Caco-2 (cell line): ENCODE measurements around the gene ARPC5. TPM values are rescaled to one million over a fixed set of nuclear protein-coding genes. Genes with fewer than 3 reads are reported as not detected.

ENCODE experiments used
- BruUV-seq: library from RNA; stranded (reverse); fragments of 400-500 nt; replicated peaks from 2 replicates; lab custom pipeline; 2021; lab: Mats Ljungman, UMichigan
- CTCF ChIA-PET: fragments of 300-600 bp; sonication (Branson Sonifier 250); formaldehyde crosslinking; loops from one replicate; lab custom pipeline; 2022; ENCODE audit warnings: antibody characterized with exemption; lab: Charles Lee
- POLR2A ChIA-PET: fragments of 300-600 bp; sonication (Branson Sonifier 250); formaldehyde crosslinking; loops from one replicate; lab custom pipeline; 2022; ENCODE audit warnings: antibody characterized with exemption; lab: Charles Lee
- DNase-seq, 2 experiments: peaks; one replicate each; pipeline versions ENCODE4 v3.0.0 to v3.0.0-alpha.2; 2020 to 2022
- H3K27me3 ChIP-seq: replicated peaks from 2 replicates; pipeline ENCODE4 v1.6.0; 2011; ENCODE audit warnings: low read length; ENCODE audit not compliant: control insufficient read depth, insufficient read depth
- H3K36me3 ChIP-seq: 2 replicates; pipeline ENCODE4 v1.5.1; 2011; ENCODE audit warnings: low read length; ENCODE audit not compliant: control insufficient read depth, insufficient read depth
- H3K4me1 ChIP-seq: fragments of 250-450 bp; sonication (Bioruptor Pico); 2 replicates; pipeline ENCODE4 v1.5.1; 2020; ENCODE audit warnings: mild to moderate bottlenecking
- H3K4me3 ChIP-seq: 2 replicates; pipeline ENCODE4 v1.5.1; 2011; ENCODE audit warnings: low read depth, mild to moderate bottlenecking, control low read depth, low read length
- H3K9me3 ChIP-seq: fragments of 250-450 bp; sonication (Bioruptor Pico); 2 replicates; pipeline ENCODE4 v1.5.1; 2020; ENCODE audit warnings: mild to moderate bottlenecking, moderate library complexity
- H3K27ac Mint-ChIP-seq: one replicate; pipeline ENCODE4 v1.8.0; 2022; ENCODE audit warnings: mixed read lengths; ENCODE audit not compliant: unreplicated experiment
- H3K27me3 Mint-ChIP-seq: one replicate; pipeline ENCODE4 v1.8.0; 2022; ENCODE audit warnings: mixed read lengths; ENCODE audit not compliant: insufficient read depth, unreplicated experiment
- H3K36me3 Mint-ChIP-seq: one replicate; pipeline ENCODE4 v1.8.0; 2022; ENCODE audit warnings: mild to moderate bottlenecking, mixed read lengths; ENCODE audit not compliant: insufficient read depth, unreplicated experiment
- H3K4me1 Mint-ChIP-seq: one replicate; pipeline ENCODE4 v1.8.0; 2022; ENCODE audit warnings: low read depth, mixed read lengths; ENCODE audit not compliant: unreplicated experiment
- H3K4me3 Mint-ChIP-seq: one replicate; pipeline ENCODE4 v1.8.0; 2022; ENCODE audit warnings: mild to moderate bottlenecking, moderate library complexity, mixed read lengths; ENCODE audit not compliant: unreplicated experiment
- H3K9me3 Mint-ChIP-seq: one replicate; pipeline ENCODE4 v1.8.0; 2022; ENCODE audit warnings: mixed read lengths; ENCODE audit not compliant: unreplicated experiment
- CTCF ChIP-seq, 2 experiments: fragments of 200-600 bp in 1 of 2; IDR thresholded peaks; 1 replicate in 1 of 2; 2 replicates in 1 of 2; pipeline versions ENCODE4 v1.5.1 to v1.8.0; 2011 to 2022; ENCODE audit warnings: antibody characterized with exemption in 1 of 2, control low read depth in 1 of 2, inconsistent platforms in 1 of 2, low read depth in 1 of 2, low read length in 1 of 2, mild to moderate bottlenecking in 1 of 2, moderate library complexity in 1 of 2; ENCODE audit not compliant: insufficient read depth in 1 of 2, severe bottlenecking in 1 of 2, unreplicated experiment in 1 of 2
- intact Hi-C: fragments of 100-400 bp; cut with micrococcal nuclease; formaldehyde crosslinking; loops from one replicate; pipeline ENCODE4 v1.10.0; 2022; ENCODE audit not compliant: unreplicated experiment
- total RNA-seq: library from RNA; stranded (reverse); gene quantifications from 2 replicates; pipeline ENCODE4 v1.2.3, GENCODE V29; 2022

Gene ARPC5
- total RNA-seq, 1 experiment from 2014 or later, result 135 TPM

GRCh38 chr1:183632964-183633363 lies 2.6 kb downstream of the ARPC5 start:
- H3K4me1 ChIP-seq, result peaks cover 22% of the 10 kb centered on the region
- peaks cover 49% of the 10 kb centered on the region for H3K36me3 Mint-ChIP-seq
- no peaks in the 10 kb centered on the region for H3K27me3 Mint-ChIP-seq
- H3K36me3 ChIP-seq, result no peaks in the 10 kb centered on the region; the same call in 1 of the 2 replicates
- peak overlapping the region; percentile 91 for H3K4me3 Mint-ChIP-seq
- no peak for DNase-seq
- H3K4me1 Mint-ChIP-seq, result peaks cover 19% of the 10 kb centered on the region
- intact Hi-C loops, result loop anchor here (1.0 to 10.0 kb wide), 2 partner anchors 283 to 422 kb away; partner anchors contain the start of gene TSEN15
- no peak overlapping the region for H3K4me3 ChIP-seq
- no peak for TF ChIP-seq CTCF (IDR thresholded peaks at IDR 0.05; ENCODE audit: insufficient read depth in 1 of 2, low read depth in 1 of 2, low read length in 1 of 2, severe bottlenecking in 1 of 2, unreplicated experiment in 1 of 2)
- no peaks in the 10 kb centered on the region for H3K9me3 Mint-ChIP-seq
- CTCF ChIA-PET, result interaction anchor here (0.7 to 1.5 kb wide), 4 partner anchors 22 to 67 kb away, joined by 3 to 5 read pairs (median 4); no protein-coding TSS in a partner anchor
- POLR2A ChIA-PET, result interaction anchor here (0.6 kb wide), 1 partner anchor 45 kb away, joined by 5 read pairs; no protein-coding TSS in a partner anchor
- H3K27ac Mint-ChIP-seq, result no peak overlapping the region
- no peaks in the 10 kb centered on the region for H3K9me3 ChIP-seq
- no peaks in the 10 kb centered on the region for H3K27me3 ChIP-seq
- BruUV-seq, result no TSS peak

GRCh38 chr1:183632114-183632513 lies 3.5 kb downstream of the ARPC5 start:
- no TSS peak for BruUV-seq
- H3K4me1 Mint-ChIP-seq, result peaks cover 19% of the 10 kb centered on the region
- no peak for DNase-seq
- H3K4me3 Mint-ChIP-seq, result peak overlapping the region; percentile 36
- H3K9me3 Mint-ChIP-seq, result no peaks in the 10 kb centered on the region
- Histone ChIP-seq H3K36me3 (no peaks in the 10 kb centered on the region; the same call in 1 of the 2 replicates), H3K4me3 (no peak overlapping the region), H3K27me3 (no peaks in the 10 kb centered on the region), H3K4me1 (peaks cover 18% of the 10 kb centered on the region), H3K9me3 (no peaks in the 10 kb centered on the region)
- ChIA-PET POLR2A (no interaction called here), CTCF (interaction anchor here (1.0 to 1.1 kb wide), 2 partner anchors 53 to 284 kb away, joined by 3 to 5 read pairs; no protein-coding TSS in a partner anchor)
- intact Hi-C loops, result loop anchor here (10.0 kb wide), 1 partner anchor 423 kb away; the partner anchor contains the start of gene TSEN15
- H3K27me3 Mint-ChIP-seq, result no peaks in the 10 kb centered on the region
- H3K36me3 Mint-ChIP-seq, result peaks cover 50% of the 10 kb centered on the region
- no peak overlapping the region for H3K27ac Mint-ChIP-seq
- TF ChIP-seq CTCF (IDR thresholded peaks at IDR 0.05; ENCODE audit: insufficient read depth in 1 of 2, low read depth in 1 of 2, low read length in 1 of 2, severe bottlenecking in 1 of 2, unreplicated experiment in 1 of 2), result no peak

- H3K4me1 Mint-ChIP-seq, result peaks cover 12% of the 10 kb centered on the region
- ChIA-PET CTCF (no interaction called here), POLR2A (no interaction called here)
- no peaks in the 10 kb centered on the region for H3K9me3 Mint-ChIP-seq
- H3K9me3 ChIP-seq, result no peaks in the 10 kb centered on the region
- intact Hi-C loops, result loop anchor here (10.0 kb wide), 1 partner anchor 424 kb away; the partner anchor contains the start of gene TSEN15
- H3K27me3 ChIP-seq, result no peaks in the 10 kb centered on the region
- H3K36me3 ChIP-seq, result no peaks in the 10 kb centered on the region; the same call in 1 of the 2 replicates
- peaks cover 17% of the 10 kb centered on the region for H3K4me1 ChIP-seq
- peak overlapping the region; percentile 7 for H3K4me3 Mint-ChIP-seq
- BruUV-seq, result no TSS peak
- TF ChIP-seq CTCF (IDR thresholded peaks at IDR 0.05; ENCODE audit: insufficient read depth in 1 of 2, low read depth in 1 of 2, low read length in 1 of 2, severe bottlenecking in 1 of 2, unreplicated experiment in 1 of 2), result no peak
- no peaks in the 10 kb centered on the region for H3K27me3 Mint-ChIP-seq
- H3K36me3 Mint-ChIP-seq, result peaks cover 44% of the 10 kb centered on the region
- no peak for DNase-seq
- no peak overlapping the region for H3K4me3 ChIP-seq
- H3K27ac Mint-ChIP-seq, result no peak overlapping the region
Observed at GRCh38 chr1:183630748-183631147, 4.8 kb downstream of the ARPC5 start.
